Testis (tissue), 3 donors: ENCODE results near the gene RAB27B. TPM values are rescaled to one million over a fixed set of nuclear protein-coding genes. Genes with fewer than 3 reads are reported as not detected.

Source experiments
- DNase-seq: peaks from one replicate; pipeline ENCODE4 v3.0.0-alpha.2; 2019
- H3K27ac ChIP-seq, 2 donors: fragments of 200-600 bp; sonication (generic); one replicate each; pipeline ENCODE4 v1.5.1; 2019
- H3K27me3 ChIP-seq: fragments of 200-600 bp; sonication (generic); one replicate; pipeline ENCODE4 v1.5.1; 2019
- H3K36me3 ChIP-seq: fragments of 200-600 bp; sonication (generic); one replicate; pipeline ENCODE4 v1.5.1; 2017; ENCODE audit warnings: low read depth; ENCODE audit errors: missing control alignments
- H3K4me1 ChIP-seq: fragments of 200-600 bp; sonication (generic); one replicate; pipeline ENCODE4 v1.5.1; 2019
- H3K4me3 ChIP-seq, 2 donors: fragments of 200-600 bp; sonication (generic); one replicate each; pipeline ENCODE4 v1.5.1; 2017 to 2019
- H3K9me3 ChIP-seq: fragments of 200-600 bp; sonication (generic); one replicate; pipeline ENCODE4 v1.5.1; 2017
- POLR2A ChIP-seq: fragments of 450-650 bp; IDR thresholded peaks from one replicate; pipeline ENCODE4 v1.6.1; 2017; ENCODE audit warnings: antibody characterized with exemption, mild to moderate bottlenecking, moderate library complexity
- WGBS, 2 donors: methylation state at CpG; one replicate each; pipeline ENCODE4 v1.1.5; 2018; 5-methylcytosine and 5-hydroxymethylcytosine counted together
- intact Hi-C: fragments of 100-400 bp; cut with DNase I; formaldehyde crosslinking; loops from one replicate; pipeline ENCODE4 v1.15.1; 2023; ENCODE audit warnings: low total_unique reads
- polyA plus RNA-seq: library from polyadenylated mRNA; stranded (reverse); fragments of 350-450 nt; fragmentation: Illumina TruSeq; extraction: RNeasy Lipid Tissue Mini Kit (QIAGEN cat#74804); gene quantifications from one replicate; pipeline ENCODE4 v1.2.3, GENCODE V29; 2014; ENCODE audit warnings: low read depth, low replicate concordance; ENCODE audit not compliant: insufficient read depth
- total RNA-seq, 2 donors: library from RNA; depleted of rRNA; stranded (reverse); fragments of >200 nt; gene quantifications; one replicate each; pipeline ENCODE4 v1.2.3, GENCODE V29; 2016
- TF ChIP-seq, protein P1 (sequence below), 3 experiments: fragments of 450-650 bp in 2 of 3; fragments of 200-600 bp in 1 of 3; sonication (generic) in 1 of 3; IDR thresholded peaks; one replicate each; pipeline ENCODE4 v1.5.1; 2016 to 2019; ENCODE audit warnings: antibody characterized with exemption in 3 of 3, mild to moderate bottlenecking in 2 of 3, moderate library complexity in 1 of 3

Gene RAB27B
- total and polyA plus RNA-seq, 3 donors from 2014 or later = 0.93 to 5.8 (median 1.7) TPM

DNA sequence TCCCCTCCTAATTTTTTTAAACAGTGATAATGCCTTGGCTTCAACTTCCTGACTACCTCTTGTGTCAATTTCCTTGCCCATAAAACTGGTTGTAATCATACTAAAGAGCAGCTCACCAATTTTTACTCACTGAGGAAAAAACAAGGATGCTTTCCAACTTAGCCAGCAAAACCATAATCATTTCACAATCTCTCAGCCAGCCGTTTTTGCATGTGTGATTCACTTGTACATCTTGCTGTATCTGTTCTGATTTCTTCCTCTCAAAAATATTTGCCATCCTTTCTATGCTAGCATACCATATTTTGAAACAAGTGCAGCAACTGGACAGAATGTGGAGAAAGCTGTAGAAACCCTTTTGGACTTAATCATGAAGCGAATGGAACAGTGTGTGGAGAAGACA lies 60.7 kb downstream of the RAB27B start:
- no peak for DNase-seq
- Histone ChIP-seq H3K27ac (no peak overlapping the region), H3K36me3 (no peaks in the 10 kb centered on the region), H3K27me3 (no peaks in the 10 kb centered on the region), H3K4me1 (no peaks in the 10 kb centered on the region), H3K4me3 (no peak overlapping the region), H3K9me3 (no peaks in the 10 kb centered on the region)
- WGBS, 2 donors = 63 to 79% methylated on average over 2 of the region's 2 CpGs
- TF ChIP-seq, protein P1, sequence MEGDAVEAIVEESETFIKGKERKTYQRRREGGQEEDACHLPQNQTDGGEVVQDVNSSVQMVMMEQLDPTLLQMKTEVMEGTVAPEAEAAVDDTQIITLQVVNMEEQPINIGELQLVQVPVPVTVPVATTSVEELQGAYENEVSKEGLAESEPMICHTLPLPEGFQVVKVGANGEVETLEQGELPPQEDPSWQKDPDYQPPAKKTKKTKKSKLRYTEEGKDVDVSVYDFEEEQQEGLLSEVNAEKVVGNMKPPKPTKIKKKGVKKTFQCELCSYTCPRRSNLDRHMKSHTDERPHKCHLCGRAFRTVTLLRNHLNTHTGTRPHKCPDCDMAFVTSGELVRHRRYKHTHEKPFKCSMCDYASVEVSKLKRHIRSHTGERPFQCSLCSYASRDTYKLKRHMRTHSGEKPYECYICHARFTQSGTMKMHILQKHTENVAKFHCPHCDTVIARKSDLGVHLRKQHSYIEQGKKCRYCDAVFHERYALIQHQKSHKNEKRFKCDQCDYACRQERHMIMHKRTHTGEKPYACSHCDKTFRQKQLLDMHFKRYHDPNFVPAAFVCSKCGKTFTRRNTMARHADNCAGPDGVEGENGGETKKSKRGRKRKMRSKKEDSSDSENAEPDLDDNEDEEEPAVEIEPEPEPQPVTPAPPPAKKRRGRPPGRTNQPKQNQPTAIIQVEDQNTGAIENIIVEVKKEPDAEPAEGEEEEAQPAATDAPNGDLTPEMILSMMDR (IDR thresholded peaks at IDR 0.05) = no peak
- TF ChIP-seq POLR2A = no peak
- intact Hi-C loops = no loop called here

DNA sequence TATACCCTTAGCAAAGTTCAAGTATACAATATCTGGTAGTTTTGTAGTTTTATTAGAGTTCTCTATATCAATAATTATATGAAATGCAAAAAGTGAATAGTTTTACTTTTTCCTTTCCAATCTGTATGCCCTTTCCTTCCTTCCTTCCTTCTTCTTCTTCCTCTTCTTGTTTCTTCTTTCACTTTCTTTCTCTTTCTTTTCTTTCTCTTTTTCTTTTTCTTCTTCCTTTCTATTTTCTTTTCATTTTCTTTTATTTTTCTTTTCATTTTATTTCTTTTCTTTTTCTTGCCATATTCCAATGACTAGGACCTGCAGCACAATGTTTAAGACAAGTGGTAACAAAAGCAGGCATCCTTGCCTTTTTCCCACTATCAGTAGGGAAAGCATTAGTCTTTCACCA lies 71.2 kb downstream of the RAB27B start:
- H3K4me3 ChIP-seq = no peak overlapping the region
- no peaks in the 10 kb centered on the region for H3K9me3 ChIP-seq
- TF ChIP-seq, protein P1 (IDR thresholded peaks at IDR 0.05) = no peak
- no peak for TF ChIP-seq POLR2A
- DNase-seq = no peak
- H3K4me1 ChIP-seq = no peaks in the 10 kb centered on the region
- no peaks in the 10 kb centered on the region for H3K27me3 ChIP-seq
- no peak overlapping the region for H3K27ac ChIP-seq
- H3K36me3 ChIP-seq = no peaks in the 10 kb centered on the region
- intact Hi-C loops = no loop called here

DNA sequence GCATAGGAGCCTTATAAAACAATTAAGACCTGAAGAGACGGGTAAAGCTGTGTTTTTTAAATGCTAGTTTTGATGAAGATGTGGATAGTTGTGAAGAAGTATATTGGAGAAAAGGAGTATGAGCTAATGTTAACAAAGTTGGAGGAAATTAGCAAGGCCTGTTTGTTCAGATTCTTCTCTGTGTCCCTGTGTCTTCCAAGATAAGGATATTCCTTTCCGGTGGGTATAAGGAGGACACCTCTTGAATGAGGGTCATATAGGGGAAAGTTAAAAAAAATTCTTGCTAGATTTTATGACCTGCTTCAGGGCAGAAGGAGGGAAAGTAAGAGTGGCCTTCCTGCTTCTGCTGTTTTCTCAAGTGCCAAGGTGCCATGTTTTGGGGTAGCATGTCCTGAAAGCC lies 72.0 kb downstream of the RAB27B start:
- 81 to 92% methylated on average over 2 of the region's 2 CpGs for WGBS, 2 donors
- Histone ChIP-seq H3K4me3 (no peak overlapping the region), H3K9me3 (no peaks in the 10 kb centered on the region), H3K27ac (no peak overlapping the region), H3K27me3 (no peaks in the 10 kb centered on the region), H3K4me1 (no peaks in the 10 kb centered on the region), H3K36me3 (no peaks in the 10 kb centered on the region)
- DNase-seq = no peak
- intact Hi-C loops = no loop called here
- TF ChIP-seq, protein P1 (IDR thresholded peaks at IDR 0.05) = no peak
- no peak for TF ChIP-seq POLR2A

DNA sequence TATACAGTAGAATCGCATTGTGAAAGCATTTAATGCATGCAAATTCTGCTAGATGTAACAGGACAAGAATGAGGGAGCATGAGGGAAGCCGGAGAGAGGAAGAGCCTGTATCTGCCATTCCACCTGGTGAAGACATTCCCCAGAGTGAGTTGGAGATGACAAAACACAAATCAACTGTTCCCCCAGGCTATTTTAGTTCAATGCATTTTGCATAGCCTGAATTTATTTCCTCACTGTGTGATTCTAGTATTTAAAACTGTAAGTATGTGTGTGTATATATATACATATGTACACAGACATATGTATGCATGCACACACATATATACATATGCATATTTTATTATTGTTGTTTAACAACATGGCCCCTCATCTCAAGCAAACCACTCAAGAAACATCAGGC lies 76.3 kb downstream of the RAB27B start:
- Histone ChIP-seq H3K36me3 (no peaks in the 10 kb centered on the region), H3K27me3 (no peaks in the 10 kb centered on the region), H3K9me3 (no peaks in the 10 kb centered on the region), H3K4me1 (no peaks in the 10 kb centered on the region), H3K27ac (no peak overlapping the region), H3K4me3 (no peak overlapping the region)
- 89 to 96% methylated on average over 2 of the region's 2 CpGs for WGBS, 2 donors
- intact Hi-C loops = no loop called here
- DNase-seq = no peak
- TF ChIP-seq POLR2A = no peak
- TF ChIP-seq, protein P1 (IDR thresholded peaks at IDR 0.05) = no peak

DNA sequence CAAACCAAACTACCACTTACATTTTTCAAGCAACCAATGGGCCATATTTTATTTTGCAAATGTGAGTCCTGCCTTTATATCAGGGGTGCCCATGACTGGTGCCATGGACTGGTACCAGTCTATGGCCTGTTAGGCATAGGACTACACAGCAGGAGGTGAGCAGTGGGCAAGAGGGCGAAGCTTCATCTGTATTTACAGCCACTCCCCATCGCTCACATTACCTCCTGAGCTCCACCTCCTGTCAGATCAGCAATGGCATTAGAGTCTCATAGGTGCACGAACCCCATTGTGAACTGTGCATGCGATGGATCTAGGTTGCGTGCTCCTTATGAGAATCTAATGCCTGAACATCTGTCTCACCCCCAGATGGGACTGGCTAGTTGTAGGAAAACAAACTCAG lies 77.4 kb downstream of the RAB27B start:
- 88 to 94% methylated on average over 4 to 5 of the region's 5 CpGs for WGBS, 2 donors
- Histone ChIP-seq H3K4me3 (no peak overlapping the region), H3K27ac (no peak overlapping the region), H3K9me3 (no peaks in the 10 kb centered on the region), H3K36me3 (no peaks in the 10 kb centered on the region), H3K4me1 (no peaks in the 10 kb centered on the region), H3K27me3 (no peaks in the 10 kb centered on the region)
- no peak for DNase-seq
- intact Hi-C loops = no loop called here
- TF ChIP-seq, protein P1 (IDR thresholded peaks at IDR 0.05) = no peak
- TF ChIP-seq POLR2A = no peak
